Thymus (tissue), 11 donors: Measurements from ENCODE around the gene PRKAG1. TPM values are rescaled to one million over a fixed set of nuclear protein-coding genes. Genes with fewer than 3 reads are reported as not detected.
A peak's percentile ranks its signal among the peaks of the same experiment; 100 is the strongest.

ENCODE experiments used
- DNase-seq, 9 donors: peaks; one replicate each; pipeline ENCODE4 v3.0.0-alpha.2; 2013; ENCODE audit warnings: low spot score in 9 of 9, low read depth in 6 of 9, missing footprints in 1 of 9
- H3K27ac ChIP-seq, 2 donors: one replicate each; pipeline ENCODE4 v1.5.1; 2013; ENCODE audit warnings: control low read depth in 1 of 2, low read depth in 1 of 2, low read length in 1 of 2, mild to moderate bottlenecking in 1 of 2, moderate library complexity in 1 of 2
- H3K27me3 ChIP-seq, 2 donors: one replicate each; pipeline ENCODE4 v1.5.1; 2013; ENCODE audit warnings: low read length in 1 of 2; ENCODE audit not compliant: control insufficient read depth in 2 of 2, insufficient read depth in 1 of 2
- H3K36me3 ChIP-seq, 2 donors: one replicate each; pipeline ENCODE4 v1.5.1; 2013; ENCODE audit warnings: low read length in 1 of 2, mild to moderate bottlenecking in 1 of 2, moderate library complexity in 1 of 2; ENCODE audit not compliant: control insufficient read depth in 2 of 2, insufficient read depth in 2 of 2
- H3K4me1 ChIP-seq, 2 donors: one replicate each; pipeline ENCODE4 v1.5.1; 2013; ENCODE audit warnings: low read length in 2 of 2; ENCODE audit not compliant: control insufficient read depth in 2 of 2, insufficient read depth in 2 of 2
- H3K4me3 ChIP-seq, 2 donors: one replicate each; pipeline ENCODE4 v1.5.1; 2013; ENCODE audit warnings: low read length in 2 of 2, control low read depth in 1 of 2, mild to moderate bottlenecking in 1 of 2
- H3K9me3 ChIP-seq, 2 donors: one replicate each; pipeline ENCODE4 v1.5.1; 2013; ENCODE audit warnings: low read length in 1 of 2, mild to moderate bottlenecking in 1 of 2; ENCODE audit not compliant: control insufficient read depth in 2 of 2, insufficient read depth in 1 of 2
- WGBS: extraction: QIAGEN DNeasy Blood & Tissue Kit; methylation state at CpG from one replicate; pipeline ENCODE4 v1.1.7; 2013; 5-methylcytosine and 5-hydroxymethylcytosine counted together
- polyA plus RNA-seq: library from polyadenylated mRNA; stranded (reverse); fragments of 200-250 nt; gene quantifications from one replicate; pipeline ENCODE4 v1.2.3, GENCODE V29; 2013
- total RNA-seq: library from RNA; stranded (reverse); fragments of 120-200 nt; gene quantifications from one replicate; pipeline ENCODE4 v1.2.4, GENCODE V29; 2013
- donor health status: healthy.

Gene PRKAG1
- total and polyA plus RNA-seq, 2 donors: 58.5 to 65.3 TPM

- Histone ChIP-seq H3K27me3 (no peaks in the 10 kb centered on the region), H3K27ac (peak overlapping the region; percentile 36 to 51), H3K4me3 (peak overlapping the region; percentile 98 to 99), H3K36me3 (peaks cover 11 to 20% of the 10 kb centered on the region in 2 donors), H3K9me3 (peaks cover 1 to 5% of the 10 kb centered on the region in 2 donors), H3K4me1 (peaks cover 42 to 47% of the 10 kb centered on the region in 2 donors)
- 2% methylated on average over 1 of the region's 1 CpG for WGBS
- DNase-seq: no peak
Observed at GRCh38 chr12:49059045-49059298, 40.4 kb upstream of the PRKAG1 start.

- Histone ChIP-seq H3K4me3 (peak overlapping the region; percentile 98 to 99), H3K9me3 (peaks cover 1 to 5% of the 10 kb centered on the region in 2 donors), H3K27me3 (no peaks in the 10 kb centered on the region), H3K27ac (peak overlapping the region in 1 of 2 donors; percentile 51), H3K36me3 (peaks cover 15 to 24% of the 10 kb centered on the region in 2 donors), H3K4me1 (peaks cover 42 to 47% of the 10 kb centered on the region in 2 donors)
- no peak for DNase-seq
- 23% methylated on average over 5 of the region's 5 CpGs for WGBS
Observed at GRCh38 chr12:49058366-49059044, 39.9 kb upstream of the PRKAG1 start.

- H3K27me3 ChIP-seq: no peaks in the 10 kb centered on the region
- H3K4me1 ChIP-seq: peaks cover 42 to 47% of the 10 kb centered on the region in 2 donors
- peak overlapping the region in 1 of 2 donors; percentile 38 for H3K27ac ChIP-seq
Observed at GRCh38 chr12:49057888-49058287, 39.3 kb upstream of the PRKAG1 start.

GRCh38 chr12:49055978-49056754, 37.6 kb upstream of the PRKAG1 start:
- peak; percentile 42 to 83 (median 62) for DNase-seq
- peaks cover 39 to 48% of the 10 kb centered on the region in 2 donors for H3K36me3 ChIP-seq
- H3K4me3 ChIP-seq: peak overlapping the region in 1 of 2 donors; percentile 16
- peak overlapping the region in 1 of 2 donors; percentile 28 for H3K27ac ChIP-seq
- 43% methylated on average over 7 of the region's 7 CpGs for WGBS
- peaks cover 40 to 45% of the 10 kb centered on the region in 2 donors for H3K4me1 ChIP-seq
- peaks cover 1 to 5% of the 10 kb centered on the region in 2 donors for H3K9me3 ChIP-seq
- H3K27me3 ChIP-seq: no peaks in the 10 kb centered on the region

More at GRCh38 chr12:49057888-49058287, 39.3 kb upstream of the PRKAG1 start:
- Histone ChIP-seq H3K9me3 (peaks cover 1 to 5% of the 10 kb centered on the region in 2 donors), H3K36me3 (peaks cover 21 to 30% of the 10 kb centered on the region in 2 donors), H3K4me3 (peak overlapping the region; percentile 98 to 99)
- WGBS: 15% methylated on average over 4 of the region's 4 CpGs
- peak in 1 of 9 donors; percentile 19 for DNase-seq

GRCh38 chr12:49055092-49055491, 36.5 kb upstream of the PRKAG1 start:
- no peak for DNase-seq
- peaks cover 49 to 58% of the 10 kb centered on the region in 2 donors for H3K36me3 ChIP-seq
- H3K4me3 ChIP-seq: no peak overlapping the region
- peaks cover 36 to 41% of the 10 kb centered on the region in 2 donors for H3K4me1 ChIP-seq
- 97% methylated on average over 4 of the region's 4 CpGs for WGBS
- no peak overlapping the region for H3K27ac ChIP-seq
- no peaks in the 10 kb centered on the region for H3K9me3 ChIP-seq
- no peaks in the 10 kb centered on the region for H3K27me3 ChIP-seq

- Histone ChIP-seq H3K9me3 (no peaks in the 10 kb centered on the region), H3K27ac (no peak overlapping the region), H3K36me3 (peaks cover 55 to 64% of the 10 kb centered on the region in 2 donors), H3K27me3 (no peaks in the 10 kb centered on the region), H3K4me1 (peaks cover 36 to 41% of the 10 kb centered on the region in 2 donors), H3K4me3 (no peak overlapping the region)
- DNase-seq: no peak
- 98% methylated on average over 10 of the region's 10 CpGs for WGBS
Observed at GRCh38 chr12:49054524-49054923, 35.9 kb upstream of the PRKAG1 start.

GRCh38 chr12:49054096-49054495, 35.5 kb upstream of the PRKAG1 start:
- Histone ChIP-seq H3K27me3 (no peaks in the 10 kb centered on the region), H3K4me1 (peaks cover 36 to 37% of the 10 kb centered on the region in 2 donors), H3K9me3 (no peaks in the 10 kb centered on the region), H3K27ac (no peak overlapping the region), H3K4me3 (no peak overlapping the region), H3K36me3 (peaks cover 59 to 68% of the 10 kb centered on the region in 2 donors)
- DNase-seq: no peak
- 95% methylated on average over 5 of the region's 5 CpGs for WGBS

GRCh38 chr12:49052451-49053208, 34.1 kb upstream of the PRKAG1 start:
- Histone ChIP-seq H3K36me3 (peaks cover 74 to 83% of the 10 kb centered on the region in 2 donors), H3K9me3 (no peaks in the 10 kb centered on the region), H3K27me3 (no peaks in the 10 kb centered on the region), H3K4me3 (no peak overlapping the region), H3K27ac (no peak overlapping the region), H3K4me1 (peaks cover 23 to 24% of the 10 kb centered on the region in 2 donors)
- DNase-seq: no peak
- 98% methylated on average over 16 of the region's 16 CpGs for WGBS
